Measurements from ENCODE around the gene ATAD3A.

DNA sequence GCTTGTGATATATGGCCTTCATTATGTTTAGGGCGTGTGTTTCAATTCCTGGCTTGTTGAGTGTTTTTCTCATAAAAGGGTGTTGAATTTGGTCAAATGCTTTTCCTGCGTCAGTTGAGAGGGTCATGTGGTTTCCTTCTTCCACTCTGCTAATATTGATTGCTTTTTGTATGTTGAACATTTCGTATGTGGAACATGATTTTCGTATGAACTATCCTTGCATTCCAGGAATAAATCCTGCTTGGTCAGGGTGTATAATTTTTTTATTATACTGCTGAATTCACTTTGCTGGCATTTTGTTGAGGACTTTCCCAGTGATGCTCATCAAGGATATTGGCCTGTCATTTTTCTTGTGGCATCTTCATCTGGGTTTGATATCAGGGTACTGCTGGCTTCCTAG lies 4.7 kb upstream of the ATAD3A start:
- TF ChIP-seq, protein P1, sequence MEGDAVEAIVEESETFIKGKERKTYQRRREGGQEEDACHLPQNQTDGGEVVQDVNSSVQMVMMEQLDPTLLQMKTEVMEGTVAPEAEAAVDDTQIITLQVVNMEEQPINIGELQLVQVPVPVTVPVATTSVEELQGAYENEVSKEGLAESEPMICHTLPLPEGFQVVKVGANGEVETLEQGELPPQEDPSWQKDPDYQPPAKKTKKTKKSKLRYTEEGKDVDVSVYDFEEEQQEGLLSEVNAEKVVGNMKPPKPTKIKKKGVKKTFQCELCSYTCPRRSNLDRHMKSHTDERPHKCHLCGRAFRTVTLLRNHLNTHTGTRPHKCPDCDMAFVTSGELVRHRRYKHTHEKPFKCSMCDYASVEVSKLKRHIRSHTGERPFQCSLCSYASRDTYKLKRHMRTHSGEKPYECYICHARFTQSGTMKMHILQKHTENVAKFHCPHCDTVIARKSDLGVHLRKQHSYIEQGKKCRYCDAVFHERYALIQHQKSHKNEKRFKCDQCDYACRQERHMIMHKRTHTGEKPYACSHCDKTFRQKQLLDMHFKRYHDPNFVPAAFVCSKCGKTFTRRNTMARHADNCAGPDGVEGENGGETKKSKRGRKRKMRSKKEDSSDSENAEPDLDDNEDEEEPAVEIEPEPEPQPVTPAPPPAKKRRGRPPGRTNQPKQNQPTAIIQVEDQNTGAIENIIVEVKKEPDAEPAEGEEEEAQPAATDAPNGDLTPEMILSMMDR (conservative IDR thresholded peaks at IDR 0.05 in 1 of 2, IDR thresholded peaks at IDR 0.05 in 1 of 2; ENCODE audit: low read depth in 1 of 2, low read length in 2 of 2): no peak
- no peak for TF ChIP-seq EZH2 (IDR thresholded peaks at IDR 0.05; ENCODE audit: low read length, missing control alignments)

Data from fibroblast of lung (primary cell).